Astrocyte of the cerebellum (primary cell): ENCODE measurements around the gene PTDSS2.
"Not testable (repeated sequence)": the region's sequence is repeated elsewhere in the genome, so short reads cannot be mapped to it uniquely, and the experiment has no call there.

Experiments used
- DNase-seq: peaks from one replicate; pipeline ENCODE4 v3.0.0-alpha.2; 2011; ENCODE audit warnings: low read depth
- H3K4me3 ChIP-seq: 2 replicates; pipeline ENCODE4 v1.5.1; 2011; ENCODE audit warnings: mild to moderate bottlenecking, low read depth, low read length, moderate library complexity
- CTCF ChIP-seq: IDR thresholded peaks from 2 replicates; pipeline ENCODE4 v1.5.1; 2012; ENCODE audit warnings: low read length, low read depth, moderate library complexity, mild to moderate bottlenecking; ENCODE audit errors: missing control alignments
- in situ Hi-C: cut with HindIII; loops from 2 replicates; pipeline ENCODE4 v1.10.0; 2017; ENCODE audit warnings: low sequenced_read_pairs

PTDSS2 gene

DNA sequence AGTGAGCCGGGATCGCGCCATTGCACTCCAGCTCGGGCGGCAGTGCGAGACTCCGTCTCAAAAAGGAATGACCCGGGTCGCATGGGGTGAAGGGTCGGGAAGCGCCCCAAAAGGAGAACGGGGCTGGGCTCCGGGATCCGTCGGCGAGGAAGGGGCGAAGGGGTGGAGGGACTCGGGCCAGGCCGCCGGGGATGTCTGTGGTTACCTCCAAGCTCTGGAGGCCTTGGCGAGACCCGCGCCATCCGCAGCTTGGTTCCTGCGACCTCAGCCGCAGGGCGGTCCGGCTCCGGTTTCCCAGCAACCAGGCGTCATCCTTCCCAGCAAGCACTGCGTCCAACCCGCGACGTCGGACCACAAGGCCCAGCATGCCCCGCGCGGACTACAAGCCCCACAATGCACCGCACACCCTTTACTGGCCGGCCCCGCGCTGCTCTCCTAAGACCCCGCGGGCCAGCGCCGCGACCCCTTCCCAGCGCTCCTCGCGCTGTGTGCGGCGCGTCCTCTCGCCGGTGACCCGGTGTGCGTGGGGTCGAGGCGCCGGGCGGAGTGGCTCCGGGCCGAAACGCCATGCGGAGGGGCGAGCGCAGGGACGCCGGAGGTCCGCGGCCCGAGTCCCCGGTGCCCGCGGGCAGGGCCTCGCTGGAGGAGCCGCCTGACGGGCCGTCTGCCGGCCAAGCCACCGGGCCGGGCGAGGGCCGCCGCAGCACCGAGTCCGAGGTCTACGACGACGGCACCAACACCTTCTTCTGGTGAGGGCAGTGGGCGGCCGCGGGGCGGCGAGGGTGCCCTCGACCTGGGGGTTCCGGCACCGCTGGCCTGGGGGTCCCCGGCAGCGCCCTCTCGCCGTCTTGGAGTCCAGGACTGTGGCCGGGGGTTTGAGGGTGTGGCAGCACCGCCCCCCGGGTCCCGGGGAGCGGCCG lies at the start of gene PTDSS2:
Gene PTDSS2, plus strand, starts transcription at position 391 of the 920 bp plus-strand sequence. Its CDS starts 177 bp downstream, at position 568.
- TF ChIP-seq CTCF = no peak
- DNase-seq = peak; percentile 92
- in situ Hi-C loops = loop anchor here (5.0 kb wide), 1 partner anchor 198 kb away; no protein-coding TSS in a partner anchor
- peak within 1 kb of the TSS; percentile 78 for H3K4me3 ChIP-seq

DNA sequence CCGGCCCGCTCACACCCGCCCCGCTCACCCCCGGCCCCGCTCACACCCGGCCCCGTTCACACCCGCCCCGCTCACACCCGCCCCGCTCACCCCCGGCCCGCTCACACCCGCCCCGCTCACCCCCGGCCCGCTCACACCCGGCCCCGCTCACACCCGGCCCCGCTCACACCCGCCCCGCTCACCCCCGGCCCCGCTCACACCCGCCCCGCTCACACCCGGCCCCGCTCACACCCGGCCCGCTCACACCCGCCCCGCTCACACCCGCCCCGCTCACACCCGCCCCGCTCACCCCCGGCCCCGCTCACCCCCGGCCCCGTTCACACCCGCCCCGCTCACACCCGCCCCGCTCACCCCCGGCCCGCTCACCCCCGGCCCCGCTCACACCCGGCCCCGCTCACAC lies 48.9 kb upstream of the PTDSS2 start:
- H3K4me3 ChIP-seq, DNase-seq, in situ Hi-C loops: not testable (repeated sequence)

DNA sequence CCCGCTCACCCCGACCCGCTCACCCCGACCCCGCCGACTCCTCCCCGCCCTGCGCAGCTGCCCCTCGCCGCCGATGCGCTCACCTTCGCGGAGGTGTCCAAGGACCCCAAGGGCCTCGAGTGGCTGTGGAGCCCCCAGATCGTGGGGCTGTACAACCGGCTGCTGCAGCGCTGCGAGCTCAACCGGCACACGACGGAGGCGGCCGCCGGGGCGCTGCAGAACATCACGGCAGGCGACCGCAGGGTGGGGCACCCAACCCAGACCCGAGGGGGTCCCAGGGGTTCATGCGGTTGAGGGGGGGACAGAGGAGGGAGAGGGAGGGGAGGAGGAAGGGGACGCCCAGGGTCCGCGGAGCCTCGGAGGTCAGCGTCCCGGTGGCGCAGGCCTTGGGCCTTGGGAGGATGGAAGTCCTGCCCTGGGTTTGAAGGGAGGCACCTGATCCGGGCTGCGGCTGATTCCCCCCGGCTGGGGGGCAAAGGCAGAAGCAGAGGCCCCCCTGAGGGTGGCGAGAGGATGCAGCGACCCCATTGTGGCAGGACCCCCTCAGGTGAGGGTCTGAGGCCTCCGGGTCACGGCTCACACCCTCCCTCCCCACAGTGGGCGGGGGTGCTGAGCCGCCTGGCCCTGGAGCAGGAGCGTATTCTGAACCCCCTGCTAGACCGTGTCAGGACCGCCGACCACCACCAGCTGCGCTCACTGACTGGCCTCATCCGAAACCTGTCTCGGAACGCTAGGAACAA lies 46.9 kb upstream of the PTDSS2 start:
- in situ Hi-C loops = no loop called here
- TF ChIP-seq CTCF = no peak
- H3K4me3 ChIP-seq = no peak overlapping the region
- DNase-seq = no peak

- no peak overlapping the region for H3K4me3 ChIP-seq
- no peak for TF ChIP-seq CTCF
- no peak for DNase-seq
- in situ Hi-C loops = no loop called here
These were observed 46.2 kb upstream of the PTDSS2 start for GRCh38 chr11:403761-404431.

DNA sequence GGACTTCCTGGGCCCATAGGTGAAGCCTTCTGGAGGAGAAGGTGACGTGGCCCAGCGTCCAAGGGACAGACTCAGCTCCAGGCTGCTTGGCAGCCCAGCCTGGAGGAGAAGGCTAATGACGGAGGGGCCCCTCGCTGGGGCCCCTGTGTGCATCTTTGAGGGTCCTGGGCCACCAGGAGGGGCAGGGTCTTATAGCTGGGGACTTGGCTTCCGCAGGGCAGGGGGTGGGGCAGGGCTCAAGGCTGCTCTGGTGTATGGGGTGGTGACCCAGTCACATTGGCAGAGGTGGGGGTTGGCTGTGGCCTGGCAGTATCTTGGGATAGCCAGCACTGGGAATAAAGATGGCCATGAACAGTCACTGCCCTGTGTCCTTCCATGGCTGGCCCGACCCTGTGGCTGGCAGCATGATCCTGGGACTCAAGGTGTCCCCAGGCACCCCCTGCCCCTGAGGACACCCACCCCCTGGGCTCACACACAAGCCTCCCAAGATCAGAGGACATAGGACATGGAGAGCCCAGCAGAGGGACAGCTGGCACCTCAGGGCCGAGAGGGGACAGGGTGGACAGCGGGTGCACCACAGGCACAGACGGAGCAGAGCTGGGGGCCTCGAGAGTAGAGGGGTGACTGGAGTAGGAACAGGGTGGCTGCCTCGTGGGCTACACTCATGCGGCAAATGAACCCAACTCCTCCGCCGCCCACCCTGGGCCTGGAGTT lies 45.4 kb upstream of the PTDSS2 start:
- in situ Hi-C loops = no loop called here
- no peak for TF ChIP-seq CTCF
- DNase-seq = no peak
- H3K4me3 ChIP-seq = no peak overlapping the region

GRCh38 chr11:405323-405953 lies 44.6 kb upstream of the PTDSS2 start:
- TF ChIP-seq CTCF = no peak
- in situ Hi-C loops = no loop called here
- peak overlapping the region; percentile 51 for H3K4me3 ChIP-seq
- no peak for DNase-seq
